Spleen (tissue), 11 donors: ENCODE data around the gene CHST15. TPM values are rescaled to one million over a fixed set of nuclear protein-coding genes. Genes with fewer than 3 reads are reported as not detected.

Experiments
- DNase-seq: peaks from one replicate; pipeline ENCODE4 v3.0.0-alpha.2; 2020
- H3K27ac ChIP-seq, 8 donors: fragments of 200-600 bp; sonication (generic) in 7 of 8; 1 replicate in 4 of 8; 2 replicates in 4 of 8; pipeline versions ENCODE4 v1.5.0 to v1.8.0; 2016 to 2021; ENCODE audit warnings: inconsistent platforms in 4 of 8, mild to moderate bottlenecking in 4 of 8, moderate library complexity in 1 of 8
- H3K27me3 ChIP-seq, 7 donors: fragments of 200-600 bp; sonication (generic) in 6 of 7; replicated peaks in 1 of 7; 1 replicate in 4 of 7; 2 replicates in 3 of 7; pipeline versions ENCODE4 v1.5.0 to v1.8.0; 2016 to 2021; ENCODE audit warnings: inconsistent platforms in 3 of 7, mild to moderate bottlenecking in 1 of 7
- H3K36me3 ChIP-seq, 6 donors: fragments of 200-600 bp; sonication (generic) in 5 of 6; 1 replicate in 4 of 6; 2 replicates in 2 of 6; pipeline versions ENCODE4 v1.5.0 to v1.8.0; 2016 to 2021; ENCODE audit warnings: inconsistent platforms in 2 of 6
- H3K4me1 ChIP-seq, 6 donors: fragments of 200-600 bp; sonication (generic) in 5 of 6; 1 replicate in 3 of 6; 2 replicates in 3 of 6; pipeline versions ENCODE4 v1.5.0 to v1.8.0; 2016 to 2021; ENCODE audit warnings: inconsistent platforms in 3 of 6
- H3K4me3 ChIP-seq, 8 donors: fragments of 200-600 bp; sonication (generic) in 7 of 8; 1 replicate in 4 of 8; 2 replicates in 4 of 8; pipeline versions ENCODE4 v1.5.0 to v1.8.0; 2016 to 2021; ENCODE audit warnings: inconsistent platforms in 4 of 8, mild to moderate bottlenecking in 4 of 8, moderate library complexity in 2 of 8
- H3K9me3 ChIP-seq, 8 donors: fragments of 200-600 bp; sonication (generic) in 7 of 8; 1 replicate in 4 of 8; 2 replicates in 4 of 8; pipeline versions ENCODE4 v1.5.0 to v1.8.0; 2016 to 2021; ENCODE audit warnings: inconsistent platforms in 4 of 8
- CTCF ChIP-seq, 11 experiments: fragments of 200-600 bp in 7 of 11; fragments of 450-650 bp in 4 of 11; sonication (generic) in 4 of 11; IDR thresholded peaks in 8 of 11; conservative IDR thresholded peaks in 3 of 11; 1 replicate in 7 of 11; 2 replicates in 4 of 11; pipeline versions ENCODE4 v1.4.0 to v1.8.0; 2016 to 2021; ENCODE audit warnings: antibody characterized with exemption in 11 of 11, inconsistent platforms in 4 of 11, mild to moderate bottlenecking in 1 of 11
- POLR2A ChIP-seq, 3 donors: fragments of 450-650 bp; IDR thresholded peaks; one replicate each; pipeline ENCODE4 v1.5.1; 2017; ENCODE audit warnings: antibody characterized with exemption in 3 of 3, mild to moderate bottlenecking in 1 of 3
- POLR2AphosphoS5 ChIP-seq, 3 donors: sonication (generic); formaldehyde crosslinking; IDR thresholded peaks; one replicate each; pipeline ENCODE4 v1.5.1; 2017; ENCODE audit warnings: antibody characterized with exemption in 3 of 3
- WGBS, 5 donors: extraction: QIAGEN DNeasy Blood & Tissue Kit in 3 of 5; methylation state at CpG; one replicate each; pipeline versions ENCODE4 v1.1.5 to v1.1.7; 2013 to 2018; 5-methylcytosine and 5-hydroxymethylcytosine counted together
- intact Hi-C: fragments of 100-400 bp; cut with DNase I; formaldehyde crosslinking; loops from one replicate; pipeline ENCODE4 v1.15.0; 2023; ENCODE audit warnings: low total_unique reads
- polyA plus RNA-seq, 3 donors: library from polyadenylated mRNA; stranded (reverse); fragments of 200-250 nt; gene quantifications; one replicate each; pipeline ENCODE4 v1.2.1, GENCODE V29; 2013
- total RNA-seq, 7 donors: library from RNA; depleted of rRNA in 3 of 7; stranded (reverse); fragments of >200 nt in 3 of 7; fragmentation: NEBNext Ultra II Directional in 4 of 7; extraction: Animal tissue kit (Norgen Biotek cat#: 25700) in 4 of 7; gene quantifications; one replicate each; pipeline versions ENCODE4 v1.1.0 to v1.2.1, GENCODE V29; 2016 to 2021
- donor health status: healthy with polysubstance abuse.
- donor health status: DM: no; HTN: no; CAD: no; lungs with moderate emphysema.
- donor health status: DM: no; HTN: no; CAD: no.
- donor health status: Bipolar disorder and iron deficiency.
- donor health status: healthy.
- donor health status: DM: no; HTN: no; CAD: no.
- donor health status: DM: yes; HTN: yes; CAD: no.

The CHST15 gene
- total and polyA plus RNA-seq, 10 donors = 6.1 to 133 (median 102) TPM

- peak; percentile 28 for DNase-seq
- Histone ChIP-seq H3K4me3 (no peak overlapping the region), H3K4me1 (peaks cover 0 to 50% (median 13%) of the 10 kb centered on the region in 6 donors), H3K36me3 (peaks cover 0 to 80% (median 16%) of the 10 kb centered on the region in 6 donors), H3K9me3 (no peaks in the 10 kb centered on the region), H3K27me3 (no peaks in the 10 kb centered on the region), H3K27ac (no peak overlapping the region)
- TF ChIP-seq POLR2A (IDR thresholded peaks at IDR 0.05) (no peak), POLR2AphosphoS5 (IDR thresholded peaks at IDR 0.05) (no peak), CTCF (IDR thresholded peaks at IDR 0.05 in 8 of 11, conservative IDR thresholded peaks at IDR 0.05 in 3 of 11) (no peak)
- intact Hi-C loops = no loop called here
- WGBS, 5 donors = 58 to 78% (median 74%) methylated on average over 18 of the region's 18 CpGs
Observed at GRCh38 chr10:124020981-124021815, 72.2 kb downstream of the CHST15 start.

- Histone ChIP-seq H3K4me3 (no peak overlapping the region), H3K27me3 (no peaks in the 10 kb centered on the region), H3K4me1 (peaks cover 0 to 50% (median 6%) of the 10 kb centered on the region in 6 donors), H3K36me3 (peaks cover 0 to 90% (median 17%) of the 10 kb centered on the region in 6 donors), H3K27ac (no peak overlapping the region), H3K9me3 (no peaks in the 10 kb centered on the region)
- no peak for TF ChIP-seq POLR2AphosphoS5 (IDR thresholded peaks at IDR 0.05)
- WGBS, 5 donors = 75 to 90% (median 83%) methylated on average over 12 to 13 of the region's 13 CpGs
- intact Hi-C loops = no loop called here
- DNase-seq = peak; percentile 51
Observed at GRCh38 chr10:124019886-124020797, 73.3 kb downstream of the CHST15 start.

GRCh38 chr10:124018886-124019525 is 74.4 kb downstream of the CHST15 start:
- intact Hi-C loops = no loop called here
- peak in 1 of 3 donors; percentile 26 for TF ChIP-seq POLR2AphosphoS5 (IDR thresholded peaks at IDR 0.05)
- no peak for TF ChIP-seq CTCF (IDR thresholded peaks at IDR 0.05 in 8 of 11, conservative IDR thresholded peaks at IDR 0.05 in 3 of 11)
- no peak for TF ChIP-seq POLR2A (IDR thresholded peaks at IDR 0.05)
- WGBS, 5 donors = 83 to 89% (median 87%) methylated on average over 18 to 19 of the region's 19 CpGs
- H3K4me3 ChIP-seq = no peak overlapping the region
- peaks cover 0 to 56% (median 12%) of the 10 kb centered on the region in 6 donors for H3K4me1 ChIP-seq
- peaks cover 0 to 2% (median 0%) of the 10 kb centered on the region in 8 donors for H3K9me3 ChIP-seq
- H3K27ac ChIP-seq = no peak overlapping the region
- DNase-seq = peak; percentile 58
- H3K36me3 ChIP-seq = peaks cover 0 to 98% (median 17%) of the 10 kb centered on the region in 6 donors
- H3K27me3 ChIP-seq = no peaks in the 10 kb centered on the region

GRCh38 chr10:124017729-124018128 is 75.7 kb downstream of the CHST15 start:
- TF ChIP-seq POLR2A (IDR thresholded peaks at IDR 0.05) = no peak
- no peak for TF ChIP-seq CTCF (IDR thresholded peaks at IDR 0.05 in 8 of 11, conservative IDR thresholded peaks at IDR 0.05 in 3 of 11)
- TF ChIP-seq POLR2AphosphoS5 (IDR thresholded peaks at IDR 0.05) = peak in 2 of 3 donors; percentile 5 to 27
- peak; percentile 73 for DNase-seq
- intact Hi-C loops = no loop called here
- Histone ChIP-seq H3K36me3 (peaks cover 0 to 98% (median 17%) of the 10 kb centered on the region in 6 donors), H3K4me3 (no peak overlapping the region), H3K4me1 (peaks cover 0 to 62% (median 16%) of the 10 kb centered on the region in 6 donors), H3K27me3 (no peaks in the 10 kb centered on the region), H3K27ac (peak overlapping the region in 1 of 8 donors; percentile 2), H3K9me3 (peaks cover 0 to 12% (median 4%) of the 10 kb centered on the region in 8 donors)
- WGBS, 5 donors = 74 to 86% (median 77%) methylated on average over 2 to 5 of the region's 5 CpGs
